CD8-positive, alpha-beta memory T cell (primary cell): Measurements from ENCODE around the gene PPM1H. TPM values are rescaled to one million over a fixed set of nuclear protein-coding genes. Genes with fewer than 3 reads are reported as not detected.
"Not testable (repeated sequence)": the region's sequence is repeated elsewhere in the genome, so short reads cannot be mapped to it uniquely, and the experiment has no call there.

Experiments
- CTCF ChIA-PET: fragments of 350-600 bp; sonication (Branson Sonifier 250); formaldehyde crosslinking; loops from one replicate; lab custom pipeline; 2021; ENCODE audit warnings: antibody characterized with exemption; lab: Charles Lee
- POLR2A ChIA-PET: fragments of 350-600 bp; sonication (Branson Sonifier 250); formaldehyde crosslinking; loops from one replicate; lab custom pipeline; 2021; ENCODE audit warnings: antibody characterized with exemption; lab: Charles Lee
- DNase-seq, 5 donors: peaks; one replicate each; pipeline versions ENCODE4 v3.0.0 to v3.0.0-alpha.2; 2020 to 2022; ENCODE audit warnings: mixed read lengths in 1 of 5
- H3K27ac ChIP-seq: one replicate; pipeline ENCODE4 v1.7.0; 2013; ENCODE audit warnings: low read depth, mild to moderate bottlenecking, low read length, moderate library complexity
- H3K27me3 ChIP-seq: 2 replicates; pipeline ENCODE4 v1.7.0; 2013; ENCODE audit warnings: low read length, mild to moderate bottlenecking; ENCODE audit not compliant: insufficient read depth, poor library complexity, severe bottlenecking
- H3K36me3 ChIP-seq: 2 replicates; pipeline ENCODE4 v1.7.0; 2013; ENCODE audit warnings: mild to moderate bottlenecking, low read length, moderate library complexity; ENCODE audit not compliant: insufficient read depth
- H3K4me1 ChIP-seq: 2 replicates; pipeline ENCODE4 v1.7.0; 2013; ENCODE audit warnings: mild to moderate bottlenecking, low read length, moderate library complexity; ENCODE audit not compliant: insufficient read depth
- H3K4me3 ChIP-seq: 2 replicates; pipeline ENCODE4 v1.7.0; 2013; ENCODE audit warnings: mild to moderate bottlenecking, low read length
- H3K9me3 ChIP-seq: 2 replicates; pipeline ENCODE4 v1.7.0; 2013; ENCODE audit warnings: mild to moderate bottlenecking, low read length
- H3K27ac Mint-ChIP-seq, 8 donors: one replicate each; pipeline ENCODE4 v1.8.0; 2020 to 2021; ENCODE audit warnings: mixed read lengths in 8 of 8, mild to moderate bottlenecking in 6 of 8, inconsistent platforms in 3 of 8, moderate library complexity in 3 of 8
- H3K27me3 Mint-ChIP-seq, 2 donors: one replicate each; pipeline ENCODE4 v1.8.0; 2020 to 2021; ENCODE audit warnings: mixed read lengths in 2 of 2, mild to moderate bottlenecking in 1 of 2, moderate library complexity in 1 of 2
- H3K36me3 Mint-ChIP-seq, 3 donors: one replicate each; pipeline ENCODE4 v1.8.0; 2020 to 2021; ENCODE audit warnings: mixed read lengths in 3 of 3, inconsistent platforms in 1 of 3, mild to moderate bottlenecking in 1 of 3
- H3K4me1 Mint-ChIP-seq, 3 donors: one replicate each; pipeline ENCODE4 v1.8.0; 2020 to 2021; ENCODE audit warnings: mixed read lengths in 3 of 3, inconsistent platforms in 1 of 3, mild to moderate bottlenecking in 1 of 3
- H3K4me3 Mint-ChIP-seq, 7 donors: one replicate each; pipeline ENCODE4 v1.8.0; 2020 to 2021; ENCODE audit warnings: mixed read lengths in 7 of 7, mild to moderate bottlenecking in 6 of 7, moderate library complexity in 4 of 7, inconsistent platforms in 2 of 7
- H3K9me3 Mint-ChIP-seq, 5 donors: one replicate each; pipeline ENCODE4 v1.8.0; 2020 to 2022; ENCODE audit warnings: mixed read lengths in 5 of 5, mild to moderate bottlenecking in 3 of 5, moderate library complexity in 2 of 5, inconsistent platforms in 1 of 5
- polyA plus RNA-seq: library from polyadenylated mRNA; unstranded; fragments of 300-500 nt; fragmentation: Illumina TruSeq; gene quantifications from one replicate; pipeline ENCODE4 v1.2.3, GENCODE V29; 2021
- total RNA-seq, 2 experiments: library from RNA; stranded (reverse); gene quantifications; one replicate each; pipeline ENCODE4 v1.2.3, GENCODE V29; 2021

Gene PPM1H
- total and polyA plus RNA-seq, 3 experiments from 2014 or later = 0.13 TPM; not detected in 1

DNA sequence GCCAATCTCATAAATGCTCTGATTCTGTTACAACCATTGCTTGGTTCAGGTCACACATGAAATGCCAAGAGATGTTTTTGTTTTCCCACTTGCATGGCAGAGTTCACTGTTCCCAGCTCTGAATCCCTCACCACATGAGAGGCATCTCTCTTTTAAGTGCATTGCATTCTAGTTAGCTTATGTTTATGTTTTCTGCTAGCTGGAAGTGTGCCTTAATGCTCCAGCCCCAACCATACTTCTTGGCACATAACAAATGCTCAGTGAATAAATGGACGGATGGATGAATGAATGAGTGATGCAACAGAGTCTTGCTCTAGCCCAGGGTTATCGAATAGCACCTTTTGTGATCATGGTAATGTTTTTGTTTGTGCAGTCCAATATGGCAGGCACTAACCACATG, 197.3 kb downstream of the PPM1H start:
- H3K4me3 ChIP-seq = no peak overlapping the region
- no peaks in the 10 kb centered on the region for H3K36me3 ChIP-seq
- no peaks in the 10 kb centered on the region for H3K27me3 ChIP-seq
- Mint-ChIP-seq H3K36me3 (no peaks in the 10 kb centered on the region), H3K27me3 (peaks cover 0 to 4% of the 10 kb centered on the region in 2 donors), H3K27ac (no peak overlapping the region), H3K9me3 (no peaks in the 10 kb centered on the region), H3K4me3 (no peak overlapping the region), H3K4me1 (peaks cover 0 to 9% (median 0%) of the 10 kb centered on the region in 3 donors)
- no peaks in the 10 kb centered on the region for H3K9me3 ChIP-seq
- H3K4me1 ChIP-seq = no peaks in the 10 kb centered on the region
- POLR2A ChIA-PET = no interaction called here
- DNase-seq = no peak
- no peak overlapping the region for H3K27ac ChIP-seq
- CTCF ChIA-PET = interaction anchor here (1.2 to 1.5 kb wide), 2 partner anchors 8 to 159 kb away, joined by 3 read pairs; no protein-coding TSS in a partner anchor

DNA sequence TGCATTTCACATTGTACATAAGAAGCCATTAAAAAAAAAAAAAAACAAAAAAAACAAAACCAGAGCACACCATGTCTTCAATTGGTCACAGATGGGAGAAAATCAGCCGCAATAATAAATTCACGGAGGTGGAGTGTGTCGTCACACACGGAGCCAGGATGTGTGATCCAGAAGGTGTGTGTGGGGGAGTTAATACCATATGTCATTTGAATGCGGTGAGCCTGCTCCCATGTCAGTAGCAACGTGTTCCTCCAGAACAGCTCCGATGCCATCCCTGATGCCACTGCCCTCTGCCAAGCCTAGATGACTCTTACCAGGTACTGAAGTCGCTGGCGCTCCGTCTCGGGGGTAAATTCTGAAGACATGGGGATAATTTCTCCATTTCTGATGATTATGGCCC, 197.8 kb downstream of the PPM1H start:
- DNase-seq = no peak
- POLR2A ChIA-PET = no interaction called here
- Histone ChIP-seq H3K9me3 (no peaks in the 10 kb centered on the region), H3K4me3 (no peak overlapping the region), H3K27me3 (no peaks in the 10 kb centered on the region), H3K36me3 (no peaks in the 10 kb centered on the region), H3K4me1 (no peaks in the 10 kb centered on the region), H3K27ac (no peak overlapping the region)
- H3K27ac Mint-ChIP-seq = no peak overlapping the region
- H3K9me3 Mint-ChIP-seq = no peaks in the 10 kb centered on the region
- peaks cover 0 to 9% (median 0%) of the 10 kb centered on the region in 3 donors for H3K4me1 Mint-ChIP-seq
- no peaks in the 10 kb centered on the region for H3K36me3 Mint-ChIP-seq
- peaks cover 0 to 2% of the 10 kb centered on the region in 2 donors for H3K27me3 Mint-ChIP-seq
- no peak overlapping the region for H3K4me3 Mint-ChIP-seq
- CTCF ChIA-PET = interaction anchor here (1.2 kb wide), 1 partner anchor 8 kb away, joined by 3 read pairs; no protein-coding TSS in a partner anchor

DNA sequence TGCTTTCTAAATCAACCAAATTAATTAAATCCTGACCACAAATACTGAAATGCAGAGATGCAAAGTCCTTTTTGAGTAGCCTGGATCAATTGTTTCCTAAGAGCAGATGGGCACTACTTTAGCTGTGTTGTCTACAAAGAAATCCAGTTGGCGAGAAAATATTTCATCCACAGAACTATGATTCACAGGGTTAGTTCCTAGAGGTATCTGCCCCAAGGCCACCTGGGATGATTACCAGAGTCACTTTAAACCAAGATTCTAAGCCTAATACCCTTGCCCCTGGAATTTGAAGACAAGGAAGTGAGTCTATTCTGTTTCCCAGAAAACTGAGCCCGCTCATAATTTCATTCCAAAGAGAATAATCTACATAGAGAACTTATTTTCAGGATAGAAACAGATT, 198.4 kb downstream of the PPM1H start:
- H3K4me1 Mint-ChIP-seq = peaks cover 0 to 9% (median 0%) of the 10 kb centered on the region in 3 donors
- CTCF ChIA-PET = no interaction called here
- no peak overlapping the region for H3K4me3 Mint-ChIP-seq
- no peaks in the 10 kb centered on the region for H3K4me1 ChIP-seq
- no peaks in the 10 kb centered on the region for H3K36me3 Mint-ChIP-seq
- H3K4me3 ChIP-seq = no peak overlapping the region
- peaks cover 0 to 1% of the 10 kb centered on the region in 2 donors for H3K27me3 Mint-ChIP-seq
- DNase-seq = no peak
- H3K27me3 ChIP-seq = no peaks in the 10 kb centered on the region
- no peak overlapping the region for H3K27ac ChIP-seq
- H3K9me3 ChIP-seq = no peaks in the 10 kb centered on the region
- no peaks in the 10 kb centered on the region for H3K36me3 ChIP-seq
- no peak overlapping the region for H3K27ac Mint-ChIP-seq
- POLR2A ChIA-PET = no interaction called here
- no peaks in the 10 kb centered on the region for H3K9me3 Mint-ChIP-seq

DNA sequence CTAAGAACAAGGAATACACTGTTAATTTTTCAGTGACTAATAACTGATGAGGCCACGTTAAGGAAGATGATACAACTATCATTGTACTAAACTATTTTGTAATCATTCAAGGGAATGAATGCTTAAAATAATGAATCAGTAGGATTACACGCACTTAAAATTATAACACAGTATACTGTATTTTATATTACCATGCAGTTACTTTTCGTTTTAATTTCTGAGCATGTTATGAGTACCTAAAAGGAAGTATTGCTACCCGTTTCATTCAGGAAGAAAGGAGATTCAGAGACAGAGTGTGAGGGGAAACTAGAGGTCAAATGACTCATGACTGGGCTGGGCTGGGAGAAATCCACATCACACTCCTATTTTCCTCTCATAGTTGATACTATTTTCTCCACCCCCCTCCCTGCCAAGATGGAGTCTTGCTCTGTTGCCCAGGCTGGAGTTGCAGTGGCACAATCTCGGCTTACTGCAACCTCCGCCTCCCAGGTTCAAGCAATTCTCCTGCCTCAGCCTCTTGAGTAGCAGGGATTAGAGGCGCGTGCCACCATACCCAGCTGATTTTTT, 202.0 kb downstream of the PPM1H start:
- H3K9me3 Mint-ChIP-seq = no peaks in the 10 kb centered on the region
- H3K27me3 Mint-ChIP-seq = peaks cover 0 to 2% of the 10 kb centered on the region in 2 donors
- CTCF ChIA-PET = no interaction called here
- no peak overlapping the region for H3K4me3 ChIP-seq
- H3K4me3 Mint-ChIP-seq = no peak overlapping the region
- no peaks in the 10 kb centered on the region for H3K27me3 ChIP-seq
- POLR2A ChIA-PET = no interaction called here
- no peak overlapping the region for H3K27ac ChIP-seq
- no peaks in the 10 kb centered on the region for H3K9me3 ChIP-seq
- H3K36me3 Mint-ChIP-seq = no peaks in the 10 kb centered on the region
- DNase-seq = no peak
- H3K27ac Mint-ChIP-seq = peak overlapping the region in 1 of 8 donors; percentile 39
- H3K4me1 Mint-ChIP-seq = no peaks in the 10 kb centered on the region
- no peaks in the 10 kb centered on the region for H3K36me3 ChIP-seq
- no peaks in the 10 kb centered on the region for H3K4me1 ChIP-seq

DNA sequence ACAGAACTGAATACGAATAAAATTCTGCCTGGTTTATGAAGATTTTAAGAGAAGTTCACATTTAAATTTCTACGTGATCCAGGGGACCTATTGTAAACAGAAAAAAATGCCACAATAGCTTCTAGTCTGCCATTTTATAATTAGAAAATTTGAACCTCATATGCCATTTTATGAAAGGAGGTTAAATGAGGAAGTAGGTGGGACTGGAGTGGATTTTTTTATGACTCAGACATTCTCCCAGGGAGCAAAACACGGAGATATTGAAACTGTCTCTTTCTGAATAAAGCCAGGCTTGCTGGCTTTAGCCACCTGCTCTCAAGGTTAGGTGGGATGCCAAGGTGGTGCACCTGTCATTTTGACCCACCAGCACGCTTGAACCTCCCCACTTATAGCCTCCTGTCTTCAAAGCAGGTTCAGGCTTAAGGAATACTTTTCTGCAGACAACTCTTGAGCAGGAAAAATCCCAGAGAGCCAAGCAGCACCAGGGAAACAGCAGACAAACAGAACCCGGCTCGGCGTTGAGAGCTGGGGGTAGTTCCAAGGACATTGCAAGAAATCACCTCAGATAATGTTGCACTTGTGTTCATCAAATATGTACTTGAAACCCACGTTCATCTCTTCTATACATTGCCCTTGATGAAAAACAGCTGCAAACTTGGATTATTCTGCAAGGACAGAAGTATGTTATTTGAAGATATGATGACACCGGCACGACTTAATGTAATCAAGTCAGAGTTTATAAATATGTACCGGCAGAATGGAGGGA, 203.7 kb downstream of the PPM1H start:
- peaks cover 0 to 3% of the 10 kb centered on the region in 2 donors for H3K27me3 Mint-ChIP-seq
- no peaks in the 10 kb centered on the region for H3K9me3 ChIP-seq
- POLR2A ChIA-PET = no interaction called here
- H3K9me3 Mint-ChIP-seq = no peaks in the 10 kb centered on the region
- H3K4me1 ChIP-seq = no peaks in the 10 kb centered on the region
- H3K36me3 Mint-ChIP-seq = no peaks in the 10 kb centered on the region
- no peak overlapping the region for H3K4me3 ChIP-seq
- no peaks in the 10 kb centered on the region for H3K27me3 ChIP-seq
- no peak for DNase-seq
- H3K4me1 Mint-ChIP-seq = no peaks in the 10 kb centered on the region
- H3K36me3 ChIP-seq = no peaks in the 10 kb centered on the region
- H3K27ac Mint-ChIP-seq = no peak overlapping the region
- no peak overlapping the region for H3K4me3 Mint-ChIP-seq
- CTCF ChIA-PET = no interaction called here
- no peak overlapping the region for H3K27ac ChIP-seq

DNA sequence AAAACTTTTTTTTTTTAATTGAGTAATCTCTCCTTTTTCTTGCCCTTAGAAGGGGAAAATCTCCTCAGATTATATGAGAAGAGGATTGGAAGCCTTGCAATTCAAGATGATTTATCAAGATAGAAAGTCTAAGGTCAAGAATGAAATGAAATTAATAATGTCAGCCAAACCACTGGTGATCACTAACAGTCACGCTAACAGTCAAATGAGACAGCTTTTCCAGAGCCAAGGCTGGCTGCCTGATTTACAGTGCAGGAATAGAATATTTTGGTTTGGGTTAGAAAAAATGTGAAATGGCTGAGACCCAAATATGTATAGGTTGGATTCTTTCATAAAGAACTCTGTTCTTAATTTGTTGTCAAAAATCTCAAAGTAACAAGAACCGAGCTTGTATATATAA, 204.3 kb downstream of the PPM1H start:
- Histone ChIP-seq H3K36me3 (no peaks in the 10 kb centered on the region), H3K27ac (no peak overlapping the region), H3K27me3 (no peaks in the 10 kb centered on the region), H3K4me1 (no peaks in the 10 kb centered on the region), H3K4me3 (no peak overlapping the region), H3K9me3 (no peaks in the 10 kb centered on the region)
- Mint-ChIP-seq H3K4me1 (no peaks in the 10 kb centered on the region), H3K9me3 (no peaks in the 10 kb centered on the region), H3K27me3 (peaks cover 0 to 3% of the 10 kb centered on the region in 2 donors), H3K36me3 (no peaks in the 10 kb centered on the region), H3K27ac (no peak overlapping the region), H3K4me3 (no peak overlapping the region)
- ChIA-PET CTCF (no interaction called here), POLR2A (no interaction called here)
- no peak for DNase-seq

DNA sequence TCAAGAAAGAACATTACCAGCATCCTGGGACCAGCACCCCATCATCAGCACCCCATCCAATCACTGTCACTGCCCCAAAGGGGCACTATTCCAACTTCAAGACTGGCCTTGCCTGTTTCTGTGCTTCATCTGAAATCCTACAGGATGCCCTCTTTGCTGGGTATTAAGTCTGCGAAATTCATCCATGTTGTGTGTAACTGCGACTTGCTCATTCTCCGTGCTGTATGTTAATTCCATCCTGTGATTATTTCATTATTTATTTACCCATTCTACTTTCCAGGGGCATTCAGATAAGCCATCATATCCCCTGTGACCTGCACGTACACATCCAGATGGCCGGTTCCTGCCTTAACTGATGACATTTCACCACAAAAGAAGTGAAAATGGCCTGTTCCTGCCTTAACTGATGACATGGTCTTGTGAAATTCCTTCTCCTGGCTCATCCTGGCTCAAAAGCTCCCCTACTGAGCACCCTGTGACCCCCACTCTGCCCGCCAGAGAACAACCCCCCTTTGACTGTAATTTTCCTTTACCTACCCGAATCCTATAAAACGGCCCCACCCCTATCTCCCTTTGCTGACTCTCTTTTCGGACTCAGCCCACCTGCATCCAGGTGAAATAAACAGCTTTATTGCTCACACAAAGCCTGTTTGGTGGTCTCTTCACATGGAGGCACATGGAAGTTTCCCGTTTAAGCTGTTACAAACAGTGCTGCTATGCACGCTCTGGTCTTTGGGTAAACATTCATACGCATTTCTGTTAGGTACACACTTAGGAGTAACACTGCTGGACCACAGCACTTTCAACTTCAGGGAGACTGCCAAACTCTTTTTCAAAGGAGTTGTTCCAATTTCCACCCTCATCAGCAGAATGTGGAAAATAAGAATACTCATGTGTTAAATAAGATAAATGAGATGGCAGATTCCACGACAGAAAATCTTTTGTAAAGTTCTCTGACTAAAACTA, 205.1 kb downstream of the PPM1H start:
- H3K27me3 Mint-ChIP-seq, H3K9me3 Mint-ChIP-seq, POLR2A ChIA-PET, H3K9me3 ChIP-seq, H3K4me3 ChIP-seq, H3K4me3 Mint-ChIP-seq, H3K36me3 Mint-ChIP-seq, DNase-seq, H3K4me1 ChIP-seq, H3K27me3 ChIP-seq, H3K4me1 Mint-ChIP-seq, H3K36me3 ChIP-seq, H3K27ac ChIP-seq: not testable (repeated sequence)
- peak overlapping the region in 2 of 8 donors; percentile 5 to 8 for H3K27ac Mint-ChIP-seq
- CTCF ChIA-PET = interaction anchor here (1.2 kb wide), 1 partner anchor 8 kb away, joined by 3 read pairs; no protein-coding TSS in a partner anchor
